GM12878 (cell line): ENCODE data around the gene SINHCAF. TPM values are rescaled to one million over a fixed set of nuclear protein-coding genes. Genes with fewer than 3 reads are reported as not detected.
A peak's percentile ranks its signal among the peaks of the same experiment; 100 is the strongest.

ENCODE experiments used
- ATF7 ChIP-seq: fragments of 450-650 bp; IDR thresholded peaks from 2 replicates; pipeline ENCODE4 v1.6.1; 2016; ENCODE audit warnings: low read depth, mild to moderate bottlenecking
- BACH1 ChIP-seq: fragments of 450-650 bp; IDR thresholded peaks from 2 replicates; pipeline ENCODE4 v1.6.1; 2017; ENCODE audit warnings: mild to moderate bottlenecking, borderline replicate concordance
- GABPA ChIP-seq: IDR thresholded peaks from 2 replicates; pipeline ENCODE4 v1.6.1; 2014; ENCODE audit warnings: antibody characterized with exemption, low read depth, mild to moderate bottlenecking, inconsistent platforms
- IKZF2 ChIP-seq, 2 experiments: fragments of 450-650 bp; IDR thresholded peaks; 2 replicates each; pipeline ENCODE4 v1.6.1; 2017; ENCODE audit warnings: mild to moderate bottlenecking in 2 of 2, moderate library complexity in 2 of 2
- MEF2B ChIP-seq: fragments of 450-650 bp; IDR thresholded peaks from 2 replicates; pipeline ENCODE4 v1.6.1; 2018; ENCODE audit warnings: mild to moderate bottlenecking, moderate library complexity; ENCODE audit not compliant: partially characterized antibody, poor library complexity, severe bottlenecking
- MYC ChIP-seq: IDR thresholded peaks from 2 replicates; pipeline ENCODE4 v1.6.1; 2011; ENCODE audit warnings: mild to moderate bottlenecking, low read length, moderate library complexity, inconsistent platforms; ENCODE audit not compliant: insufficient read depth, insufficient replicate concordance, insufficient read length, severe bottlenecking
- TBL1XR1 ChIP-seq: IDR thresholded peaks from 2 replicates; pipeline ENCODE4 v1.6.1; 2012; ENCODE audit warnings: low read depth, low read length, improper control_type of control experiment
- TCF3 ChIP-seq: IDR thresholded peaks from 2 replicates; pipeline ENCODE4 v1.6.1; 2012; ENCODE audit warnings: low read depth, mild to moderate bottlenecking, low read length, borderline replicate concordance; ENCODE audit not compliant: insufficient read depth
- ZNF207 ChIP-seq: fragments of 450-650 bp; IDR thresholded peaks from 2 replicates; pipeline ENCODE4 v1.6.1; 2014; ENCODE audit warnings: antibody characterized with exemption, mild to moderate bottlenecking, borderline replicate concordance
- polyA plus RNA-seq, 11 experiments: library from polyadenylated mRNA; depleted of rRNA in 4 of 11; unstranded in 6 of 11; stranded (reverse) in 5 of 11; fragments of >200 nt; fragmentation: Nextera tagmentation in 4 of 11; fragmentation: Illumina TruSeq in 1 of 11; extraction: Ambion mirVana in 4 of 11; extraction: Trizol in 1 of 11; gene quantifications; 1 replicate in 1 of 11; 2 replicates in 10 of 11; pipeline versions ENCODE4 v1.2.1 to v1.2.3, GENCODE V29; 2011 to 2016; ENCODE audit warnings: inconsistent platforms in 2 of 11, missing spikeins in 2 of 11, low read depth in 1 of 11
- total RNA-seq, 4 experiments: library from RNA; depleted of rRNA in 3 of 4; stranded (reverse); fragments of >200 nt in 3 of 4; fragmentation: Illumina TruSeq in 1 of 4; extraction: Trizol in 1 of 4; gene quantifications; 2 replicates each; pipeline versions ENCODE4 v1.2.1 to v1.2.3, GENCODE V29; 2013 to 2021
- TF ChIP-seq, protein P1 (sequence below): fragments of 450-650 bp; IDR thresholded peaks from 2 replicates; pipeline ENCODE4 v1.6.1; 2017; ENCODE audit warnings: mild to moderate bottlenecking, low read depth, inconsistent platforms; ENCODE audit not compliant: poor library complexity, severe bottlenecking
- TF ChIP-seq, protein P2 (sequence below): fragments of 450-650 bp; IDR thresholded peaks from 2 replicates; pipeline ENCODE4 v1.6.1; 2017; ENCODE audit warnings: borderline replicate concordance
- TF ChIP-seq, protein P3 (sequence below): fragments of 450-650 bp; formaldehyde crosslinking; IDR thresholded peaks from 2 replicates; pipeline ENCODE4 v1.4.0; 2020; ENCODE audit warnings: mild to moderate bottlenecking, moderate library complexity
- TF ChIP-seq, protein P4 (sequence below): fragments of 450-650 bp; IDR thresholded peaks from 2 replicates; pipeline ENCODE4 v1.6.1; 2018; ENCODE audit warnings: mild to moderate bottlenecking, low read depth, moderate library complexity; ENCODE audit not compliant: partially characterized antibody
- TF ChIP-seq, protein P5 (sequence below): fragments of 450-650 bp; IDR thresholded peaks from 2 replicates; pipeline ENCODE4 v1.6.1; 2016; ENCODE audit warnings: mild to moderate bottlenecking, moderate library complexity, borderline replicate concordance

SINHCAF gene
- total and polyA plus RNA-seq, 10 of the 15 experiments (the other 5 are each of a cell fraction or from before 2014, with no cell fraction given), result 60.4 to 156 (median 90.3) TPM

DNA sequence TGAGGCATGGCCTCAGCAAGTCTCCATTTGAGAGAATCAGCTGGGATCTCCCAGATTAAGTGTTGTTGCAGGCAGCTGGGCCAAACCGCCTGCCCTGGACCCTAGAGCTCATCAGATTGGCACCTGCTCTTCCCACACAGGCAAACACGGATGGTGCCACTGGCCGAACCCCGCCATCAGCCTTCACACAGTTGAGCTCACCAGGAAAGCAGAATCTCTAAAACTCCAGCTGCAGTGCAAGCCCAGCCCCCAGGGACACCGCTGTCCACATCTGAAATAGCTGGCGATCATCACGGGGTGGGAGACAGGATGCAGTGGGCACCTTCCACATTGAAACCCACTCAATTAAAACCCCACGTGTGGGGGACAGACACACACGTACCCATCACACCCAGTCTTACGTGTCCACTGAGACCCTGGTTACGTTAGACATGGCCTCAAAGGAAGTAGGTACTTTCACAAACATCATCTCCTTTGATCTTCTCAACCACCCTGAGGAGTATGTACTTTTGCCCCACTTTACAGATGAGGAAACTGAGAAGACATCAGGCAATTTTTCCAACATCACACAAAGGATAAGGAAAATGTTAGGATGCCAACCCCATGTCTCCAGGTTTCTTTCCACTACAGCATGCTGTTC lies 88.8 kb downstream of the SINHCAF start (continued):
- TF ChIP-seq MYC, result no peak
- TF ChIP-seq BACH1, result no peak
- TF ChIP-seq, protein P1, sequence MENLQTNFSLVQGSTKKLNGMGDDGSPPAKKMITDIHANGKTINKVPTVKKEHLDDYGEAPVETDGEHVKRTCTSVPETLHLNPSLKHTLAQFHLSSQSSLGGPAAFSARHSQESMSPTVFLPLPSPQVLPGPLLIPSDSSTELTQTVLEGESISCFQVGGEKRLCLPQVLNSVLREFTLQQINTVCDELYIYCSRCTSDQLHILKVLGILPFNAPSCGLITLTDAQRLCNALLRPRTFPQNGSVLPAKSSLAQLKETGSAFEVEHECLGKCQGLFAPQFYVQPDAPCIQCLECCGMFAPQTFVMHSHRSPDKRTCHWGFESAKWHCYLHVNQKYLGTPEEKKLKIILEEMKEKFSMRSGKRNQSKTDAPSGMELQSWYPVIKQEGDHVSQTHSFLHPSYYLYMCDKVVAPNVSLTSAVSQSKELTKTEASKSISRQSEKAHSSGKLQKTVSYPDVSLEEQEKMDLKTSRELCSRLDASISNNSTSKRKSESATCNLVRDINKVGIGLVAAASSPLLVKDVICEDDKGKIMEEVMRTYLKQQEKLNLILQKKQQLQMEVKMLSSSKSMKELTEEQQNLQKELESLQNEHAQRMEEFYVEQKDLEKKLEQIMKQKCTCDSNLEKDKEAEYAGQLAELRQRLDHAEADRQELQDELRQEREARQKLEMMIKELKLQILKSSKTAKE, result peak; percentile 15
- TF ChIP-seq, protein P2, sequence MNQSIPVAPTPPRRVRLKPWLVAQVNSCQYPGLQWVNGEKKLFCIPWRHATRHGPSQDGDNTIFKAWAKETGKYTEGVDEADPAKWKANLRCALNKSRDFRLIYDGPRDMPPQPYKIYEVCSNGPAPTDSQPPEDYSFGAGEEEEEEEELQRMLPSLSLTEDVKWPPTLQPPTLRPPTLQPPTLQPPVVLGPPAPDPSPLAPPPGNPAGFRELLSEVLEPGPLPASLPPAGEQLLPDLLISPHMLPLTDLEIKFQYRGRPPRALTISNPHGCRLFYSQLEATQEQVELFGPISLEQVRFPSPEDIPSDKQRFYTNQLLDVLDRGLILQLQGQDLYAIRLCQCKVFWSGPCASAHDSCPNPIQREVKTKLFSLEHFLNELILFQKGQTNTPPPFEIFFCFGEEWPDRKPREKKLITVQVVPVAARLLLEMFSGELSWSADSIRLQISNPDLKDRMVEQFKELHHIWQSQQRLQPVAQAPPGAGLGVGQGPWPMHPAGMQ, result no peak
- TF ChIP-seq MEF2B, result no peak
- TF ChIP-seq, protein P3, sequence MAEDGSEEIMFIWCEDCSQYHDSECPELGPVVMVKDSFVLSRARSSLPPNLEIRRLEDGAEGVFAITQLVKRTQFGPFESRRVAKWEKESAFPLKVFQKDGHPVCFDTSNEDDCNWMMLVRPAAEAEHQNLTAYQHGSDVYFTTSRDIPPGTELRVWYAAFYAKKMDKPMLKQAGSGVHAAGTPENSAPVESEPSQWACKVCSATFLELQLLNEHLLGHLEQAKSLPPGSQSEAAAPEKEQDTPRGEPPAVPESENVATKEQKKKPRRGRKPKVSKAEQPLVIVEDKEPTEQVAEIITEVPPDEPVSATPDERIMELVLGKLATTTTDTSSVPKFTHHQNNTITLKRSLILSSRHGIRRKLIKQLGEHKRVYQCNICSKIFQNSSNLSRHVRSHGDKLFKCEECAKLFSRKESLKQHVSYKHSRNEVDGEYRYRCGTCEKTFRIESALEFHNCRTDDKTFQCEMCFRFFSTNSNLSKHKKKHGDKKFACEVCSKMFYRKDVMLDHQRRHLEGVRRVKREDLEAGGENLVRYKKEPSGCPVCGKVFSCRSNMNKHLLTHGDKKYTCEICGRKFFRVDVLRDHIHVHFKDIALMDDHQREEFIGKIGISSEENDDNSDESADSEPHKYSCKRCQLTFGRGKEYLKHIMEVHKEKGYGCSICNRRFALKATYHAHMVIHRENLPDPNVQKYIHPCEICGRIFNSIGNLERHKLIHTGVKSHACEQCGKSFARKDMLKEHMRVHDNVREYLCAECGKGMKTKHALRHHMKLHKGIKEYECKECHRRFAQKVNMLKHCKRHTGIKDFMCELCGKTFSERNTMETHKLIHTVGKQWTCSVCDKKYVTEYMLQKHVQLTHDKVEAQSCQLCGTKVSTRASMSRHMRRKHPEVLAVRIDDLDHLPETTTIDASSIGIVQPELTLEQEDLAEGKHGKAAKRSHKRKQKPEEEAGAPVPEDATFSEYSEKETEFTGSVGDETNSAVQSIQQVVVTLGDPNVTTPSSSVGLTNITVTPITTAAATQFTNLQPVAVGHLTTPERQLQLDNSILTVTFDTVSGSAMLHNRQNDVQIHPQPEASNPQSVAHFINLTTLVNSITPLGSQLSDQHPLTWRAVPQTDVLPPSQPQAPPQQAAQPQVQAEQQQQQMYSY, result no peak
- TF ChIP-seq TCF3, result peak; percentile 45; the same call in 1 of the 2 replicates
- TF ChIP-seq, protein P4, sequence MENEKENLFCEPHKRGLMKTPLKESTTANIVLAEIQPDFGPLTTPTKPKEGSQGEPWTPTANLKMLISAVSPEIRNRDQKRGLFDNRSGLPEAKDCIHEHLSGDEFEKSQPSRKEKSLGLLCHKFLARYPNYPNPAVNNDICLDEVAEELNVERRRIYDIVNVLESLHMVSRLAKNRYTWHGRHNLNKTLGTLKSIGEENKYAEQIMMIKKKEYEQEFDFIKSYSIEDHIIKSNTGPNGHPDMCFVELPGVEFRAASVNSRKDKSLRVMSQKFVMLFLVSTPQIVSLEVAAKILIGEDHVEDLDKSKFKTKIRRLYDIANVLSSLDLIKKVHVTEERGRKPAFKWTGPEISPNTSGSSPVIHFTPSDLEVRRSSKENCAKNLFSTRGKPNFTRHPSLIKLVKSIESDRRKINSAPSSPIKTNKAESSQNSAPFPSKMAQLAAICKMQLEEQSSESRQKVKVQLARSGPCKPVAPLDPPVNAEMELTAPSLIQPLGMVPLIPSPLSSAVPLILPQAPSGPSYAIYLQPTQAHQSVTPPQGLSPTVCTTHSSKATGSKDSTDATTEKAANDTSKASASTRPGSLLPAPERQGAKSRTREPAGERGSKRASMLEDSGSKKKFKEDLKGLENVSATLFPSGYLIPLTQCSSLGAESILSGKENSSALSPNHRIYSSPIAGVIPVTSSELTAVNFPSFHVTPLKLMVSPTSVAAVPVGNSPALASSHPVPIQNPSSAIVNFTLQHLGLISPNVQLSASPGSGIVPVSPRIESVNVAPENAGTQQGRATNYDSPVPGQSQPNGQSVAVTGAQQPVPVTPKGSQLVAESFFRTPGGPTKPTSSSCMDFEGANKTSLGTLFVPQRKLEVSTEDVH, result no peak
- TF ChIP-seq ZNF207, result no peak
- no peak for TF ChIP-seq TBL1XR1
- TF ChIP-seq IKZF2 (IDR thresholded peaks at IDR 0.05), result peak; percentile 53 to 68; a peak in 2 of 4 replicates
- no peak for TF ChIP-seq GABPA
- TF ChIP-seq, protein P5, sequence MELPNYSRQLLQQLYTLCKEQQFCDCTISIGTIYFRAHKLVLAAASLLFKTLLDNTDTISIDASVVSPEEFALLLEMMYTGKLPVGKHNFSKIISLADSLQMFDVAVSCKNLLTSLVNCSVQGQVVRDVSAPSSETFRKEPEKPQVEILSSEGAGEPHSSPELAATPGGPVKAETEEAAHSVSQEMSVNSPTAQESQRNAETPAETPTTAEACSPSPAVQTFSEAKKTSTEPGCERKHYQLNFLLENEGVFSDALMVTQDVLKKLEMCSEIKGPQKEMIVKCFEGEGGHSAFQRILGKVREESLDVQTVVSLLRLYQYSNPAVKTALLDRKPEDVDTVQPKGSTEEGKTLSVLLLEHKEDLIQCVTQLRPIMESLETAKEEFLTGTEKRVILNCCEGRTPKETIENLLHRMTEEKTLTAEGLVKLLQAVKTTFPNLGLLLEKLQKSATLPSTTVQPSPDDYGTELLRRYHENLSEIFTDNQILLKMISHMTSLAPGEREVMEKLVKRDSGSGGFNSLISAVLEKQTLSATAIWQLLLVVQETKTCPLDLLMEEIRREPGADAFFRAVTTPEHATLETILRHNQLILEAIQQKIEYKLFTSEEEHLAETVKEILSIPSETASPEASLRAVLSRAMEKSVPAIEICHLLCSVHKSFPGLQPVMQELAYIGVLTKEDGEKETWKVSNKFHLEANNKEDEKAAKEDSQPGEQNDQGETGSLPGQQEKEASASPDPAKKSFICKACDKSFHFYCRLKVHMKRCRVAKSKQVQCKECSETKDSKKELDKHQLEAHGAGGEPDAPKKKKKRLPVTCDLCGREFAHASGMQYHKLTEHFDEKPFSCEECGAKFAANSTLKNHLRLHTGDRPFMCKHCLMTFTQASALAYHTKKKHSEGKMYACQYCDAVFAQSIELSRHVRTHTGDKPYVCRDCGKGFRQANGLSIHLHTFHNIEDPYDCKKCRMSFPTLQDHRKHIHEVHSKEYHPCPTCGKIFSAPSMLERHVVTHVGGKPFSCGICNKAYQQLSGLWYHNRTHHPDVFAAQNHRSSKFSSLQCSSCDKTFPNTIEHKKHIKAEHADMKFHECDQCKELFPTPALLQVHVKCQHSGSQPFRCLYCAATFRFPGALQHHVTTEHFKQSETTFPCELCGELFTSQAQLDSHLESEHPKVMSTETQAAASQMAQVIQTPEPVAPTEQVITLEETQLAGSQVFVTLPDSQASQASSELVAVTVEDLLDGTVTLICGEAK, result no peak
- TF ChIP-seq ATF7, result no peak
